ENCODE data around the gene NSUN6. TPM values are rescaled to one million over a fixed set of nuclear protein-coding genes. Genes with fewer than 3 reads are reported as not detected.

Gene NSUN6
- total RNA-seq, 1 donor from 2014 or later = 14.3 TPM

DNA sequence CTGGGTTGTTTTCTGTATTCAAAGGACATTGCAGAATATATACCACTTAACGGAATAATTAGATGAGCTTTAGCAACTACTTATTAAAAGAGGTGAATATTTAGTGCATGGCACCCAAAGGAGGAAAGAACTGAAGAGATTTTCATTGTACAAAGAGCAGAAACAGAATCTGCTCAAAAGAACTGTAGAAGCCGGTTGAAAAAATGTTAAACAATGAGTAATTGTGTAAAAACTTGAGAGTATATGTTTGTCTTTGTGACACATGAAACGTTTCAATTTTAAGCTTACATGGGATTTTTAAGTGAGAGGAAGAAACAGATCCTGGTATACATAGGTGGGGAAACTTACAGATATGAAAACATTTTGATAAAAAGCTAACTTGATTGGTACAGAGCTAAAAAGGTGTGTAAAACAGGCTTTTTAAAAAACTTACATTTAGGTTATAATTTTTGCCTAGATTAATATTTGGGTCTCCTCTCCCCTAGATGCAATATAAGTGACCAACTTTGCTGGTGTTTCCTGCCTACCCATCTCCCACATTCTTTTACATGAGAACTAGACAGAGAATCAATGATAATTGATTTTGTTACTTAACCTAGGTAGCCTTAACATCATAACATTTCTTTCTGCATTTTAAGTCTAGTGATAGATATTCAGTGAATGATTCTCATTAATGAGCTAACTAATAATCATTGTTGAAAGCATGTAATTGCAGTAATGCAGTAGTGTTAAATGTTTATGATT is 14.6 kb upstream of the NSUN6 start:
- Mint-ChIP-seq H3K4me3 (peak overlapping the region; percentile 30), H3K9me3 (no peaks in the 10 kb centered on the region), H3K27ac (peak overlapping the region; percentile 26), H3K27me3 (no peaks in the 10 kb centered on the region), H3K36me3 (peaks cover 41% of the 10 kb centered on the region), H3K4me1 (ENCODE audit: unreplicated experiment) (peaks cover 29% of the 10 kb centered on the region)
- TF ChIP-seq, protein P1, sequence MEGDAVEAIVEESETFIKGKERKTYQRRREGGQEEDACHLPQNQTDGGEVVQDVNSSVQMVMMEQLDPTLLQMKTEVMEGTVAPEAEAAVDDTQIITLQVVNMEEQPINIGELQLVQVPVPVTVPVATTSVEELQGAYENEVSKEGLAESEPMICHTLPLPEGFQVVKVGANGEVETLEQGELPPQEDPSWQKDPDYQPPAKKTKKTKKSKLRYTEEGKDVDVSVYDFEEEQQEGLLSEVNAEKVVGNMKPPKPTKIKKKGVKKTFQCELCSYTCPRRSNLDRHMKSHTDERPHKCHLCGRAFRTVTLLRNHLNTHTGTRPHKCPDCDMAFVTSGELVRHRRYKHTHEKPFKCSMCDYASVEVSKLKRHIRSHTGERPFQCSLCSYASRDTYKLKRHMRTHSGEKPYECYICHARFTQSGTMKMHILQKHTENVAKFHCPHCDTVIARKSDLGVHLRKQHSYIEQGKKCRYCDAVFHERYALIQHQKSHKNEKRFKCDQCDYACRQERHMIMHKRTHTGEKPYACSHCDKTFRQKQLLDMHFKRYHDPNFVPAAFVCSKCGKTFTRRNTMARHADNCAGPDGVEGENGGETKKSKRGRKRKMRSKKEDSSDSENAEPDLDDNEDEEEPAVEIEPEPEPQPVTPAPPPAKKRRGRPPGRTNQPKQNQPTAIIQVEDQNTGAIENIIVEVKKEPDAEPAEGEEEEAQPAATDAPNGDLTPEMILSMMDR (conservative IDR thresholded peaks at IDR 0.05) = no peak
- DNase-seq (ENCODE audit: extremely low spot score, unreplicated experiment) = no peak

DNA sequence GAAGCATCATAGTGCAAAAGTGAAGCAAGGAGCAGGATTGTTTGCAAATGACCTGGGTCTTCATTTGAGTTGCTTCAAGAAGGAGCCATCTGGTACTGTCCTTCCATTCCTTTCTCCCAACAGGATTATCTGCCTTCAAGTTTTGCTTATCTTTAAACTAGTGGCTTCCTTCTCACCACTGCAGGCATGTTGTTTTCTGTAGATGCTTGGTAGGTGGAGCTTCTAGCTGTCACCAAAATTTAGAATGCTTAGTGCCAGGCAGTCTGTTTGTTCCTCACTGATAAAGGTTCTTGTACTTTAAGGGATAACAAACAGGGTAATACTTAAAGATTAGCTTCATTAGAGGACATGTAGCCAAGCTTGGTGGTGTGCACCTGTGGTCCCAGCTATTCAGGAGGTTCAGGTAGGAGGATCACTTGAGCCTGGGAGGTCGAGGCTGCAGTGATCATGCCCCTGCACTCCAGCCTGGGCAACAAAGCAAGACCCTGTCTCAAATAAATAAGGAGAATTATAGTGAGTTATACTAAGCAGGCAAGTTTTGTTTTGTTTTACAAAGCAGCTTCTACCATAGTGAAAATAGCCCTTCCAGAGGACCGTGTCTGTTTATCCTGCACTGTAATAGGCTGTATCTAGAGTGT is 13.6 kb upstream of the NSUN6 start:
- TF ChIP-seq, protein P1 (conservative IDR thresholded peaks at IDR 0.05) = no peak
- peaks cover 34% of the 10 kb centered on the region for H3K4me1 Mint-ChIP-seq (ENCODE audit: unreplicated experiment)
- H3K36me3 Mint-ChIP-seq = peaks cover 37% of the 10 kb centered on the region
- no peak overlapping the region for H3K27ac Mint-ChIP-seq
- H3K9me3 Mint-ChIP-seq = no peaks in the 10 kb centered on the region
- no peak for DNase-seq (ENCODE audit: extremely low spot score, unreplicated experiment)
- H3K4me3 Mint-ChIP-seq = no peak overlapping the region
- H3K27me3 Mint-ChIP-seq = no peaks in the 10 kb centered on the region

DNA sequence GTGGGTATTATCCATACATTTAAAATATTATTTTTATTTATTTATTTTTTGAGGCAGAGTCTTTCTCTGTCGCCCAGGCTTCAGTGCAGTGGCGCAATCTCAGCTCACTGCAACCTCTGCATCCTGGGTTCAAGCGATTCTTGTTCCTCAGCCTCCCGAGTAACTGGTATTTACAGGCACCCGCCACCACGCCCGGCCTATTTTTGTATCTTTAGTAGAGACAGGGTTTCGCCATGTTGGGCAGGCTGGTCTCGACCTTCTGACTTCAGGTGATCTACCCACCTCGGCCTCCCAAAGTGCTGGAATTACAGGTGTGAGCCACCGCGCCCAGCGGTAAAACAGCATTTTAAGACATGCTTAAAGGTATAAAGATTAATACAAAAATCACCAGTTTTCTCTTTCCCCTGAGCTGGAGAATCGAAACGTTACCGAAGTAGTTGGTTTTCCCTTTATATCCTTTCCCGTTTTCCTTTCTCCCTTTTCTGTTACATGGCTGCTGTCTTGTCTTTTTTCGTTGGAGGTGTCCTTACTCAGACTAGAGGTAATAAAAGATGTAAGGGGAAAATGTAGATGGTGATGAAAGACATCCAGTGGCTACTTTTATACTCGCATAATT is 9.5 kb upstream of the NSUN6 start:
- H3K9me3 Mint-ChIP-seq = no peaks in the 10 kb centered on the region
- peak overlapping the region; percentile 100 for H3K27ac Mint-ChIP-seq
- peak overlapping the region; percentile 87 for H3K4me3 Mint-ChIP-seq
- no peak for DNase-seq (ENCODE audit: extremely low spot score, unreplicated experiment)
- TF ChIP-seq, protein P1 (conservative IDR thresholded peaks at IDR 0.05) = no peak
- peaks cover 26% of the 10 kb centered on the region for H3K4me1 Mint-ChIP-seq (ENCODE audit: unreplicated experiment)
- peaks cover 19% of the 10 kb centered on the region for H3K36me3 Mint-ChIP-seq
- H3K27me3 Mint-ChIP-seq = no peaks in the 10 kb centered on the region

DNA sequence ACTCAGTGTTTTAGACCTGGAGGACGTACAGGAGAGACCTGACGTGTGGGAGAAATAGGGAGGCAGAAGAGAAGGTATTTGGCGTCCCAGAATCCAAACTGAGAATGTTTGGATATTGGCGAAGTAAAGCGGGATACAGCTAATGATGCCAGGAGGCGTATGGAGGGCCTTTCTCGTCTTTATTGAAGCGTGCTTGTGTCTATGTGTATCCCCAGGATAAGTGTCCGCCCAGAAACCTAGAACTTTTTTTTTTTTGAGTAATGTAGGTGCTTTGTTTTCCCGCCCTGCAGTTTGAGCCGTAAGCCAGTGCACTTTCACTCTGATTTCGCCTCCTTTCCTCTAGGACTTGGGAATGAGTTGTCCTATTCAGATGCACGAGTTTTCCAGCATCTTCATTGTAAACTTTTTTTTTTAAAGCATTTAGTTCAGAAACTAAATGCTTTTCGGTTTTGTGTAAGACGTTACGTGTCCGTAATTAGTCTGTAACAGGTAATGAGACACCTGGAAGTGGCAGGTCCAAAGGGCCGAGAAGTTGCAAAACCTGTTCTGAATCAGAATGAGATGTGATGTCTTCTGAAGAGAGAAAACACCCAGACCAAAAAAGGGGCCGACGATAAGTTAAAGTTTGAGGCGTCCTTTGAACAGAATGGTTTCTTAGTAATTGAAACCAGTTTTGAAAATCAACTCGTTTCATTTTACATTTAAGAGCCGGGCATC is 8.6 kb upstream of the NSUN6 start:
- DNase-seq (ENCODE audit: extremely low spot score, unreplicated experiment) = no peak
- TF ChIP-seq, protein P1 (conservative IDR thresholded peaks at IDR 0.05) = no peak
- H3K4me3 Mint-ChIP-seq = peak overlapping the region; percentile 99
- no peaks in the 10 kb centered on the region for H3K27me3 Mint-ChIP-seq
- peak overlapping the region; percentile 100 for H3K27ac Mint-ChIP-seq
- peaks cover 20% of the 10 kb centered on the region for H3K4me1 Mint-ChIP-seq (ENCODE audit: unreplicated experiment)
- H3K9me3 Mint-ChIP-seq = no peaks in the 10 kb centered on the region
- peaks cover 19% of the 10 kb centered on the region for H3K36me3 Mint-ChIP-seq

DNA sequence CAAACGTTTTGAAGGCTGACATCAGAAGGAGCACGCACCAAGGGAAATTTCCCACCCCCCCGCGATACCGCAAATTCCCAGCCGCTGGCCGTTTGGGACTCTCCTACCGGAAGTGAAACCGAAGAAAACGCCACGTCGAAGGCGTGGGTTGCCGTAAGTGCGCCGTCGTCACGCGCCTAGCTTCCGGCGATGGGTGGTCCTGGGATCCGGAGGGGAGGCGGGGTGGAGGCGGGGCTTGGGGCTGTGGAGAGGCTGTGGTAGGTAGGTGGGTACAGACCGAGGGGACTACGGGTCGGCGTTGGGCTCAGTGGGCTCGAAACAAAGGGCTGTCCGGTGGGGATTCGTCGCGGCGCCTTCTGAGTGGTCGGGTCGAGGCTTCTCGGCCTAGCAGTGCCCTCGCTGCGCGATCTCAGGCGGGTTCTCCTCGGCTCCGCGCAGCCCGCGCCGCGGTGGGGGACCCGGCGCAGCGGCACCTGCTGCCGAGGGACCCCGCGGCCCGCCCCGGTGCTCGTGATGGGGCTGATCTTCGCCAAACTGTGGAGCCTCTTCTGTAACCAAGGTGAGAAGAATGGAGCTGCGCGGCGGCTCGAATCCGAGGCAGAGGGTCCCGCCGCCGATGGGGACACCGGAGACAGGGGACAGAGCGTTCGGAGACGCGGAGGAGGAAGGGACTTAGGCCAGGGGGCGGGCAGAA is 7.9 kb upstream of the NSUN6 start, which contains the start of gene ARL5B:
Gene ARL5B (plus strand): TSS at position 307 of the 694 bp plus-strand sequence. CDS start 207 bp downstream, at position 514.
- no peaks in the 10 kb centered on the region for H3K27me3 Mint-ChIP-seq
- peak within 1 kb of the TSS; percentile 99 for H3K4me3 Mint-ChIP-seq
- peaks cover 19% of the 10 kb centered on the region for H3K36me3 Mint-ChIP-seq
- peaks cover 20% of the 10 kb centered on the region for H3K4me1 Mint-ChIP-seq (ENCODE audit: unreplicated experiment)
- DNase-seq (ENCODE audit: extremely low spot score, unreplicated experiment) = peak; percentile 96
- peak within 1 kb of the TSS; percentile 100 for H3K27ac Mint-ChIP-seq
- TF ChIP-seq, protein P1 (conservative IDR thresholded peaks at IDR 0.05) = no peak
- no peaks in the 10 kb centered on the region for H3K9me3 Mint-ChIP-seq
